GM23248 (cell line): Measurements from ENCODE around the gene CCND2.

Experiments used
- EZH2 ChIP-seq: fragments of 200-600 bp; sonication (generic); IDR thresholded peaks from 2 replicates; pipeline ENCODE4 v1.6.1; 2018; ENCODE audit warnings: antibody characterized with exemption, mild to moderate bottlenecking; ENCODE audit not compliant: insufficient read depth, poor library complexity, severe bottlenecking
- EZH2phosphoT487 ChIP-seq: fragments of 200-600 bp; sonication (generic); IDR thresholded peaks from 2 replicates; pipeline ENCODE4 v1.6.1; 2018; ENCODE audit warnings: antibody characterized with exemption, moderate library complexity, mild to moderate bottlenecking, low read depth; ENCODE audit not compliant: insufficient read depth

- TF ChIP-seq EZH2phosphoT487 (peak; percentile 60; the same call in 1 of the 2 replicates), EZH2 (peak; percentile 94)
Observed at GRCh38 chr12:4275016-4275869, 1.7 kb downstream of the CCND2 start.
